ENCODE measurements around the gene LRRC3C.

Gene LRRC3C

DNA sequence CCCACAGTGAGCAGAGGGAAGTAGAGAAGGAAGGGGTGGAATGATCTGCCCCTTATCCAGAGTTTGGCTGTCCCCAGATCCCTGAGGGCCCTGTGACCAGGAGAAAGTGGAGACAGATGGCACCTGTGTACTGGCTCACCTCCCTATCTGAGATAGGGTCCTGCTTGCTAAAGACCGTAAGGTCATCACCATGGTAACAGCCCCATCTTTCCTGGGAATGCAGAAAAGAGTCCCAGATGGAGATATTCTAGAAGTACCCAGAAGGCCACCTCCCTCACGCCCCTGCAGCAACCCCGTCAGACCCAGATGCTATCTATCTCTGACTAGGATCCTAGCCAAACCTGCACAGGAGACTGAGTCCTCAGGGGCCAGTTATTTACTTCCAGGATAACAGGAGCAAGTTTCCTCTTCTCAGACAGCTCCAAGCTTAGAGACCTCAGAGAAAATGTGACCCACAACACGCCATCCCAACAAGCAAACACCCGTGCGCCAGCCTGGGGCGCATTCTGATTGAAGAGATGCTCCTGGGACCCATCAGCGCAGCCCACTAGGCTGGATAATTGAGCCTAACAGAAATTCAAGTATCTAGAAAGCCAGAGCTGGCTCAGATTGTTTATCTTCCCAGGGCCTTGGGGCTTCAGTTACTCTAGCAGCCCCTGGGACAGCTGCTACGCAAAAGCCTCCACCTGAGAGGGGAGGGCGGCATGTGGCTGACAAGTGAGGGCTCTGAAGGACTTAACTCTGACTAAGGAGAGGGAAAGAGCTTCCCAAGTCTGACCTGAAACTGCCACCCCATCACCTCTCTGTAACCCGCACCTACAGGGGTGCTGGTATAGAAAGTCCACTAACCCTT lies 2.0 kb upstream of the LRRC3C start:
- H3K4me3 ChIP-seq (ENCODE audit: low read depth, low read length) = no peak overlapping the region
- TF ChIP-seq, protein P1, sequence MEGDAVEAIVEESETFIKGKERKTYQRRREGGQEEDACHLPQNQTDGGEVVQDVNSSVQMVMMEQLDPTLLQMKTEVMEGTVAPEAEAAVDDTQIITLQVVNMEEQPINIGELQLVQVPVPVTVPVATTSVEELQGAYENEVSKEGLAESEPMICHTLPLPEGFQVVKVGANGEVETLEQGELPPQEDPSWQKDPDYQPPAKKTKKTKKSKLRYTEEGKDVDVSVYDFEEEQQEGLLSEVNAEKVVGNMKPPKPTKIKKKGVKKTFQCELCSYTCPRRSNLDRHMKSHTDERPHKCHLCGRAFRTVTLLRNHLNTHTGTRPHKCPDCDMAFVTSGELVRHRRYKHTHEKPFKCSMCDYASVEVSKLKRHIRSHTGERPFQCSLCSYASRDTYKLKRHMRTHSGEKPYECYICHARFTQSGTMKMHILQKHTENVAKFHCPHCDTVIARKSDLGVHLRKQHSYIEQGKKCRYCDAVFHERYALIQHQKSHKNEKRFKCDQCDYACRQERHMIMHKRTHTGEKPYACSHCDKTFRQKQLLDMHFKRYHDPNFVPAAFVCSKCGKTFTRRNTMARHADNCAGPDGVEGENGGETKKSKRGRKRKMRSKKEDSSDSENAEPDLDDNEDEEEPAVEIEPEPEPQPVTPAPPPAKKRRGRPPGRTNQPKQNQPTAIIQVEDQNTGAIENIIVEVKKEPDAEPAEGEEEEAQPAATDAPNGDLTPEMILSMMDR (IDR thresholded peaks at IDR 0.05; ENCODE audit: borderline replicate concordance, insufficient read depth, low read depth, low read length) = no peak

DNA sequence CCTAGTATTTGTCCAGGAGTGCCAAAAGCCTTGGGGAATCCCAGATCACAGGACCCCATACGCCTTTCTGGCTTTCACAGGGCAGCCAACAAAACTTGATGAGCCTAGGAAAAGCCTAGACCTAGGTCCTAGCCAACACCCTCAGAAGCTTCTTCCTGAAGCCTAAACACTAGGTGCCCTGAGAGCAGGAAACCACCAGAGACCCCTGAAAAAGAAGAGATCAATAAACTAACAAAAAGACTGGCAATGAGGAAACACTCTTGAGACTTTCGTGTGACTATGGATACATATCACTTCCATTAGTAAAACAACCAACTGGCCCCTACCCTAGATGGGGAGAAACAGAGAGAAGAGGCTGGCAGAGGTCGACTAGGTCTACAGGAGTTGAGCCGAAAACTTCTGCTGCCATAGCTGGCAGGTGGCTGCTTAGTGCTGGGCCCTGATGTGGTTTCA lies 1.4 kb upstream of the LRRC3C start:
- peak overlapping the region; percentile 81 for H3K4me3 ChIP-seq (ENCODE audit: low read depth, low read length)
- TF ChIP-seq, protein P1 (IDR thresholded peaks at IDR 0.05; ENCODE audit: borderline replicate concordance, insufficient read depth, low read depth, low read length) = no peak

DNA sequence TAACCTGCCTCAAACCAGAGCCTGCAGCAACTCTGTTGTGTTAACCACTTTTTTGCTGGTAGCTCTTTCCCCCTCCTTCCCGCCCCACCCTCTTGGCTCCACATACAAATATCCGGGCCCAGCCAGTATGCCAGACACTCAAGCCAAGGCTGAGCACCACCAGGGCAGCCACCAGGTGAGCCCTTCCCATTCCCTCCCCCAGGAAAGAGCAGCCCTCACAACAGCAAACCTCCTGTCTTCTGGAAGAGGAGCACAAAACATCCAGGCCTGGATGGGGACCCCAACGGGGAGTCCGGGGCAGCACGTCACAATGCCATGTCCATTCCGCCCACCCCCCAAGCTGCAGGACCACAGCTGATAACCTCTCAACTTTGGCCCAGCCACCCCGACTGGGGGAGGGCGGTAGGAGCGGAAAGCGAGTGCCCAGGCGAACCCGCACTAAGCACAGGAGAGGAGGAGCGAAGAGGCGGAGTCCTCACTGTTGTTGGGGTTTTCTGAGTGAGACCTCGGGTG lies 888 bp upstream of the LRRC3C start:
- TF ChIP-seq, protein P1 (IDR thresholded peaks at IDR 0.05; ENCODE audit: borderline replicate concordance, insufficient read depth, low read depth, low read length) = no peak
- peak overlapping the region; percentile 81 for H3K4me3 ChIP-seq (ENCODE audit: low read depth, low read length)

DNA sequence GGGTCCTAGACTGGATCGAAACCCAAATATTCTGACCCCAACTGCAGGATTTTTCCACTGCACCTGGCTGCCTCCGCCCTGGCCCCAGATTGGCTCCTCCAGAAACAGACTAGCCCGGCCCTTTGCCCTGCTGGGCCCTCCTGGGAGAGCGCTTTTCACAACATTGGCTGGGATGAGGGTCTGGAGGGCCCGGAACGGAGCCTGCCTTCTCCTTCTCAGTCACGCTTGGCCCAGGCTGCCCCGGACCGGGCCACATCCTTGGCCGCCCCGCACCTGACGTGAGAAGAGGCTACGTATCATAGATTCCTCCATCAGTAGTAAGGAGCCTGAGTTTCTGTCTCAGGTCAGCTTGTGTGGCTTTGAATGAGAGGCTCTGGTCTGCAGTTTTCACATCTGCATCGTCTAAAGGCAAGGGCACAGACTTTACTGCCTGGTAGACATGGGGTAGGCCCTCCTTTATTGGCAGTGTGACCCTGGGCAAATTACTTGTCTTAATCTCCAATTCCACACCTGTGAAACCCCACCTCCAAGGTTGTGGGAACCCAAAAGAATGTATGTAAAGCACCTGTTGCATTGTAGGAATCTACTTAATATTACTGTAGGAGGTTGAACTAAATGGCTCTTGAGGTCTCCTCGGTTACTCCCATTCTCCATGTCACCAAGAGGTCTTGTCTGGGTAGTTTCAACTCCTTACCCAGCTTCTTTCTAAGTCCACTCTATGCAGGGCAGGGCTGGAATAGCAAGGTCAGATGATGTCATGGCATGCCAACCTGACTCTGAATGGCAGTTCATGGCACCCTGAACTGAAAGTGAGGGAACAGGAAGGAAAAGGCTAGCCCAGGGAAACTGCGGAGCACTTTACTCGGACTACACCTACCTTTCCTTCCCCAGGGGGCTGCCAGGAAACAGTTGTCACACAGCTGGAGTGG lies 661 bp downstream of the LRRC3C start:
- H3K4me3 ChIP-seq (ENCODE audit: low read depth, low read length) = peak overlapping the region; percentile 81
- TF ChIP-seq, protein P1 (IDR thresholded peaks at IDR 0.05; ENCODE audit: borderline replicate concordance, insufficient read depth, low read depth, low read length) = no peak

DNA sequence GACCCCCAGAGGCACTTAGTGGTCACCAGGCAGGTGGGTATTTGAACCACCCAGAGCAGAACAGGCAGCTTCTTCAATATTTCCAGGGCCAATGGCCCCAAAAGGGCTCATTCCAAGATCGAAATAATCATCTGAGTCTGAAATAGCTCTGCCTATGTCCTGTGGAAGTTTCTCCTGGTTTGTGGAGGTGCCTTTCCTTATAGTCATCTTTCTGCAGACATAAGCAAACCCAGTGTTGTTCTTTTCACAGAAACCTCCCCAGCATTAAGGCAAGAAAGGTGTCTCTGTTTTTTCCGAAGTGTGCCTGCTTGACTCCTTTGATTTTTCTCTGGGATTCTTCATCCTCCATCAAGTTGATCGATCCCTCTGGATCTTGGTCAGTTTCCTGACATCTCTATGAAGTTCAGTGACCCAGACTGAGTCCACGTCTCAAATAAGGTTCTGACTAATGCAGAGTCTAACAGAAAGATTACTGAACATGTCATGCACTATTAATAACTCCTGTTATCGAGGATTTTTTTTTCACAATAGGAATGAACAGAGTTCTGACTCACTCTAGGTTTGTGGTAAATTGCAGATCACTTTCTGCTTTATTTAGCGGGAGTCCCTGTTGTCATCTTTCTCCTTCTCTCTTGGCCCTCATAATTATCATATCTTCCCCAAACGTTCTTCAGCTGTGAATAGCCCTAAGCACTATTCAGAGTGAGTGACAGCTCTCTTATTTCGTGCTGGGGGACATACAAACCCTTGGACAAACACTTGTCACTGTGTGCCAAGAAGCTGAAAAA lies 1.5 kb downstream of the LRRC3C start:
- H3K4me3 ChIP-seq (ENCODE audit: low read depth, low read length) = no peak overlapping the region
- TF ChIP-seq, protein P1 (IDR thresholded peaks at IDR 0.05; ENCODE audit: borderline replicate concordance, insufficient read depth, low read depth, low read length) = no peak

DNA sequence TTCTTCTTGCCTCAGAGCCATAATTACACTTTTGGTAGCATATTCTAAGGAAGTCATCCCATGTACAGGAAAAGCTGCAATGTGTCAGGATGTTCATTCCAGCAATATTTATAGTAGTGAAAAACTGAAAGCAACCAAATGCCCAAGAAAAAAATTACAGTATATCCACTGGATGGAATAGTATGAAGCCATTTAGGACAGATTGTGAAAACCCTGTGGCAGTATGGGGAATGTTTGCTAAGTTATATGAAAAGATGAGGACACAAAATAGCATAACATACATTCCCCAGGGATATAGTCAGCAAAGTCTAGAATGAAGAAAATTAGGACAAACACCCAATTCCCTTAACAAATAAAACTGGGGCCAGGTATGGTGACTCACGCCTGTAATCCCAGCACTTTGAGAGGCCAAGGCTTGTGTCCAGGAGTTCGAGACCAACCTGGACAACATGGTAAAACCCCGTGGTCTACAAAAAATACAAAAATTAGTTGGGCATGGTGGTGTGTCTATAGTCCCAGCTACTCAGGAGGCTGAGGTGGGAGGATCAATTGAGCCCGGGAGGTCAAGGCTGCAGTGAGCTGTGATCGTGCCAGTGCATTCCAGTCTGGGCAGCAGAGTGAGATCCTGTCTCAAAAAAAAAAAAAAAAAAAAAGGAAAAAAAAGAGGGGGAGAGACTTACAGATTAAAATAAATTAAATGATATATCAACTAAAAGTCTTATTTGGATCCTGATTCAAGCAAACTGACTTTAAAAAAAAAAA lies 2.3 kb downstream of the LRRC3C start:
- TF ChIP-seq, protein P1 (IDR thresholded peaks at IDR 0.05; ENCODE audit: borderline replicate concordance, insufficient read depth, low read depth, low read length) = no peak
- H3K4me3 ChIP-seq (ENCODE audit: low read depth, low read length) = no peak overlapping the region

Data from GM12875 (cell line).